Fibroblast of skin of scalp (primary cell): ENCODE results near the gene CACNG4.
A peak's percentile ranks its signal among the peaks of the same experiment; 100 is the strongest.

Source experiments
- DNase-seq: peaks from one replicate; pipeline ENCODE4 v3.0.0-alpha.2; 2013

CACNG4 gene

GRCh38 chr17:66985338-66986237, 21.1 kb downstream of the CACNG4 start:
- DNase-seq, result no peak

DNA sequence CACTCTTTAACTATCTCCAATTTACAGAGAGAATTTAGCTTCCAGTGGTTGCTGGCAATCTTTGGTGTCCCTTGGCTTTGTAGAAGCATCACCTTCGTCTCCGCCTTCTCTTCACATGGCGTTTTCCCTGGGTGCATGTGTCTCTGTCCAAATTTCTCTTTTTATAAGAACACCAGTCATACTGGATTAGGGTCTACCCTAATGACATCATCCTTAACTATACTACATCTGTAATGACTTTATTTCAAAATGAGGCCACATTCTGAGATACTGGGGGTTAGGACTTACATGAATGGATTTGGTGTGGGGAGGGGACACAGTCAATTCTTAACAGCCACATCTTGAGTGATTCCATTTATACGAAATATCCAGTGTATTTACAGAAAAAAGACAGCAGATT, 22.2 kb downstream of the CACNG4 start:
- DNase-seq, result no peak

DNA sequence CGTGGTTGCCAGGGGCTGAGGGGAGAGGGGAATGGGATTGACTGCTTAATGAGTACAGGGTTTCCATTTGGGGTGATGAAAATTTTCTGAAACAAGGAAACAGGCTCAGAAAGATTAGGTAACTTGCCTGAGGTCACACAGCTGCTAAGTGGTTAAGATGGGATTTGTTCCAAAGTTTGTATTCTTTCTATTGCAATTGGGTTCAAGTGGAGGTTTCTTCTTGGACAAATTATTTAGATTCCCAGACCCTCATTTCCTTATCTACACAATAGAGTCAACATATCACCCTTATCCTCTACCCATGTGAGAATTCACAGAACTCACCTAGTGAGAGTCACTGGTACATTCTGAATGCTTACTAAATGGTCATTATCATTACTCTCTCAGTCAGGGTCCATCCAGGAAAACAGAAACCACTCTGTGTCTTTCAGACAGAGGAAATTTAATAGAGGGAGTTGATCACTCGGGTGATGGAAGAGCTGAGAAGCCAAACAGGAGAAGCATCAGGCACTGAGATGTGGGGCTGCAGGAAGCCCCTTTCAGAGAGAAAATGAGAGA, 22.6 kb downstream of the CACNG4 start:
- no peak for DNase-seq

DNA sequence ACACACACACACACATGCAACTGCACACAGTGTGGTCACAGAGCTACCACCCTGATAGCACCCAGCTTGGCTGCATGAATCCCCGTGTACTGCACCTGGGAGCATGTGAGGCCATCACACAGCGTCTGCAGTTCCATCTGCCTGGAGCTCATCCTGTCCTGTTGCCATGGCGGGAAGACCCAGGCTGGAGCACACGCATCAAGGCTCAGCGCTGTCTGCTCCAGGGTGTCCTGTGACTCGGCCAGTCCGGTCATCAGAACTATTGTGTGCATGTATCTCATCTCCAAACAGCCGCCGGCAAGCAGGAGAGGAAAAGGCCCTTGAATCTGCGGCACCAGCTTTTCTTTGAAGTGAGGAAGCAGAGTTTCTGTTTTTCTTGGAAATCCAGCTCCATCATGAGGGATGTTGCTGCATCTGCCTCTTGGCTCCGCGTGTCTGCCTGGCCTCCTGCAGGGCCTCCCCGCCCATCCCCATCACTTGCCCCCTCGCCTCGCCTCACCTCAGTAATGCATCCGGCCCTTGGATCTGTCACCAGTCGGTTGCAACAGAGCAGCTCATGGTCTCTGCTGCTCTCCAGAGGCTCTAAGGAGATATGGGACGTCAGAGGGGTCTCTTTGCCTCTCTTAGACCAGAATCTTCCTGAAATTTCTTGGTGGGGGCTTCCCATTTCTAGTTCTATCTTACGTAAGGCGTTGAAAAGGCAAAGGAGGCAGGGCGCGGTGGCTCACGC, 23.7 kb downstream of the CACNG4 start:
- DNase-seq, result no peak

- DNase-seq, result no peak
Observed at GRCh38 chr17:66989076-66989475, 24.6 kb downstream of the CACNG4 start.

GRCh38 chr17:66989579-66989978, 25.1 kb downstream of the CACNG4 start:
- no peak for DNase-seq

DNA sequence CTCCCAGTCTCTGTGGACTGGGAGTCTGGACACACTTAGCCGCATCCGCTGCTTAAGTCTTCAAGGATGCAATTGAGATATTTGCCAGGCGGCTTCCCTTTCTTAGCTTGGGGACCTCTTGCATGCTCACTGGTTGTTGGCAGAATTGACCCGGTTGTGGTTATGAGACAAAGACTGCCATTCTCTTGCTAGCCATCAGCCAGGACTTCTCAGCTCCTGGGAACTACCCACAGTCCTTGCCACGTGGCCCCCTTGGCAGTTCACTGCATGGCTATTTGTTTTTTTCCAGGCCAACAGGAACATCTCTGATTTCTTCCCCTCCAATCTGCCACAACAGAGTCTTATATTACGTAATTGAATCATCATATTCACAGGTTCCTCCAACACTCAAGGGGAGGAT, 25.5 kb downstream of the CACNG4 start:
- DNase-seq, result no peak

DNA sequence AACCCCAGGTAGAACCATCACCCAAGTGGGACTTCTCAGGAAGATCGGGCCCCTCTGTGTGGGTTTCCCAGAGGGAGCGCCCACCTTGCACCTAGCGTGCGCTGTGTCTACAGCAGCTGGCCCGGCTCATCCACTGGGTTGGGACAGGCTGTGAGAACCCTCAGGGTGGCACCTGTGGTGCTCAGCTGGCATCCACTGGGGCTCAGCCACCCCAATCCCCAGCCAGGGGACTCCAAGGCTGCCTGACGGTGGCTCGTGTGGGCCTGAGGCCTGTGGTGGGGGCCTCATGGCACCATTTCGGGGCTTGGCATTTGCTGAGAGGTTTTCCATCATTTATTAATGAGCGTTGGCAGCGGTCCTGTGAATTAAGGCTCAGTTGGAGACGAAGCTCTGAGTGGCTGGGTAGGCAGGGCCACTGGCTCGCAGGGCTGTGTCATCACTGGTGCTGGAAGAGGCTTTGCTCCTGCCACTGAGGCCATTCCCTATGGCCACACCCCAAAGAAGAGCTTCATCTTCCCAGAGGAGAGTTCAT, 28.5 kb downstream of the CACNG4 start:
- no peak for DNase-seq

DNA sequence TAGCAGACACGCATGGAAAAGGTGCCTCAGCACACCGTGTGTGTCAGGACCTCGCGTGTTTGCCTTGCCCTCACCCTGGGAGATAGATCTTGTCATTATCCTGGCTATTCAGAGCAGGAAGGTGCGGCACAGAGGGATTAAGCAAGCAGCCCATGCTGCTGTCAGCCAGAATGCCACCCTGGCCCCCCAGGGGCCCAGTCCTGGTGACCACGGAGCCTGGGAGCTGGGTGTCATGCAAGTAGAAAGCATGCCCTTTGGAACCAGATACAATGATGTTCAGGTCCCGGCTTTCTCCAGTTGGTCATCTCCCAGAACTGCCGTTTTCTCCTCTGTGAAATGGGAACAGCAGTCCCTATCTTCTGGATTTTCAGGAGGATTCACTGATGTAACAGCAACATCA, 29.9 kb downstream of the CACNG4 start:
- no peak for DNase-seq

DNA sequence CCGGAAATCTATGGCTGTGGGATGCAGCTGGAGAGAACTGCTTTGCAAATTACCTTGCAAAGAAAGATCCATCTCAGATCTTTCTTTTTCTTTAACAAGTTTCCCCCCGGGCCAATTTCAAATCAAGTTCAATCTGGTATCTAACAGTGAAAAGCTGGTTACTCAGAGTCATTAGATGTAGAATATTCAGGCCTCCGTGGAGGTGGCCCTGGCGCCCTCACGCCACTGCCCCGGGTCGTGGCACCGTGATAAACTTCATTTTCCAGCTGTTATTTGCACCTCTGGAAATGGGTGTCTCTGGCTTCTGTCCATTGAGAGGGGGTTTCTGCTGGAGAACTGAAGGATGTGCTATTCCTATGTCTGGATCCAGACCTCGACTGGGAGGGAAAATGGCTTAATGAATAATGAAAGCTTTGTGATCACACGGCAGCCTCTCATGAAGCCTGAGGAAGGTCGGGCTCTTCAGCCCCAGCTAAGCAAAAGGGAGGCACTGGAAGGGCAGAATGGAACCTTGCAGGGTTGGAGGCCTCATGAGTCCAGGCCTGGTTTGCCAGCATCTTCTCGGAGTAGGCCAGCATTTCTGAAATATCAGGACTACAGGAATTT, 30.5 kb downstream of the CACNG4 start:
- DNase-seq, result no peak

DNA sequence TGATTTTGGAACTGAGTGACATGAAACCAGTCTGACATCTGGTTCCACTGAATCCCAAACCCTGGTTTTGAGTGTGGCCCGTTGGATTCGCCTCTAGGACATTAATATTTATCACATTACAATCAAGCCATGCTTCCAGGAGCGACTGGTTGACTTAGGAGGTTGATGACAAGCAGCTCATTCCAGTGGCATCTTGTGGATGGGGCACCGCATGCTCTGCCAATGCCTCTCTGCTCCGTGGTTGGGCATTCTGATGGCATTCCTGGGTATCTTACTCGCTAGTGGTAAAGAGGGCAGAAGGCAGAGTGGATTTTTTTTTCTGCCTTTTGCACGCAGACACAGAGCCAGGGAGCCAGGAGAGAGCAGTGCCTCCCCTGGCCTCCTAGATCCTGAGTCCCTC, 31.4 kb downstream of the CACNG4 start:
- peak; percentile 11 for DNase-seq

GRCh38 chr17:66996926-66997325, 32.4 kb downstream of the CACNG4 start:
- DNase-seq, result no peak

DNA sequence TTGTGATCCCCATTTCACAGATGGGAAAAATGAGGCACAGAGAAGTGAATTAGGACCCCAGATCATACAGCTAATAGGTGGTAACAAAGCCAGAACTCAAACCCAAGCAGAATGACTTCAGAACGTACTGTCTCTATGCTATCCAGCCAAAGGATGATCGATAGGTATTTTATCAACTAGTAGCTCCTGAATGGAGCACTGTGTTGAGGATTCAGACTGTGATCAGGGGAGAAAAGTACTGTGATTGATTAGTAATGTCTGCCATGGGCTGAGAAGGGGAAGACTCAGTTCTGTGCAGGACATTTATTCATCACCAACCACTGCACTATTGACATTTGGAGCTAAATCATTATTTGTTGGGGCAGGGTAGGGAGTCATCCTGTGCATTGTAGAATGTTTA, 38.7 kb downstream of the CACNG4 start:
- no peak for DNase-seq

- no peak for DNase-seq
Observed at GRCh38 chr17:67004181-67004580, 39.7 kb downstream of the CACNG4 start.

- no peak for DNase-seq
Observed at GRCh38 chr17:67007266-67007665, 42.8 kb downstream of the CACNG4 start.

DNA sequence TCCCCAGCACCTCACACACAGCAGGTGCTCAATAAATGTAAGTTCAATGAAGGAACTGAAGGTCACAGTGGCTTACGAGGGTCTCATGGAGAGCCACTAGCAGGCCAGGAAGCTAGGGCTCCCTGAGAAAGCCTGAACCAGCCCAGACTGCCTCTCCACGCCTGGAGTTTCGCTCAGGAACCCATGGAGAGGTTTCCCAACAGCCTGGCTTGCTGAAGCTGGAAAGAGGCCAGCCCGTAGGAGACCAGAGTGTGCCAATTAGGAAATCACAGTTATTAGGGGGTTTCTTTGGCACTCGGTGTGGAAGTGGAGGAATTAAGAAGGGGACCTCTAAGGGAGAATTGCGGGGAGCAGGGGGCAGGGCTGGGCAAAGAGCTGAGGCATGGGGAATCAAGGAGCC, 43.6 kb downstream of the CACNG4 start:
- no peak for DNase-seq

DNA sequence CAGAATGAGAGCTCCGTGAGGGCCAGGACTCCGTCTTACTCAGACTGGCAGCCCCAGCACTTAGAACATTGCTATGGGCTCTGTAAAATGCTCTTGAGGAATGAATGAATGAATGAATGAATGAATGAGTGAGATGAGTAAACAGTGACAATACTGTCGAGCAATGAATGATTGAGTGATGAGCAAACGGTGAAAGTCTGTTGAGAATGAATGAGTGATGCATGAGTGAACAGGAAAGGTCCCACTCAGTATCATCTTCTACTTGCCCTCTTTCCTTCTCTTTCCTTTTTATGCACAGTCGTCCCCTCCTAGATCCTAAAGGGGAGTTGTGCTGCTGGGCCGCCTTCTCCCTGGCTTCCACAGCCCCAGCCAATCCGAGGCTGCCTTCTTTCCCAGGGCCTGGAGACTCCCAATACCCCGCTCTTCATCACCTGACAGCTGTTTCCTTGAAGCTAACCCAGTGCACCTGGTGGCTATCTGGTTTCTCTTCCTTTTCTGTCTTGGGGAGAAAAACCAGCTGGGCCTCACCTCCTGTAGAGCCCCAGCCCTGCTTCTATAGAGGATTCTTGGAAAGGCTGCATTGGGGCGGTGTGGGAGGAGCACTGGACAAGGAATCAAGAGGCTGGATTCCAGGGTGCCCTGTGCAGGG, 47.1 kb downstream of the CACNG4 start:
- DNase-seq, result no peak

- DNase-seq, result no peak
Observed at GRCh38 chr17:67013891-67014290, 49.4 kb downstream of the CACNG4 start.

DNA sequence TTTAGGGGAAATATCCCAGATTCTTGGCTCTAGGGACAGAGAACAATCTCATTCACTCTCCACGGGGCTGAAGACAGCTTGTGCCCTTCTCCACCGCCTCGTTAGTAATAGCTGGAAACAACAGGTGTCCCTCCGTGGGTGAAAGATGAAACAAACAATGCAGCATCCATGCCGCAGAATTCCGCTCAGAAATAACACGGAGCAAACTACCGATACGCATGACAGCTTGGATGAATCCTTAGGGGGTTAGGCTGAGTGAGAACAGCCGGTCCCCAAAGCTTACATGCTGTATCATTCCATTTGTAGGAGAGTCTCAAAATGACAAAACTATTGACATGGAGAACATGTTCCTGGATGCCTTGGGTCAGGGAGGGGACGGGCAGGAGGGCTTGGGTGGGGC, 50.5 kb downstream of the CACNG4 start:
- no peak for DNase-seq

GRCh38 chr17:67016039-67016762, 51.7 kb downstream of the CACNG4 start:
- no peak for DNase-seq

DNA sequence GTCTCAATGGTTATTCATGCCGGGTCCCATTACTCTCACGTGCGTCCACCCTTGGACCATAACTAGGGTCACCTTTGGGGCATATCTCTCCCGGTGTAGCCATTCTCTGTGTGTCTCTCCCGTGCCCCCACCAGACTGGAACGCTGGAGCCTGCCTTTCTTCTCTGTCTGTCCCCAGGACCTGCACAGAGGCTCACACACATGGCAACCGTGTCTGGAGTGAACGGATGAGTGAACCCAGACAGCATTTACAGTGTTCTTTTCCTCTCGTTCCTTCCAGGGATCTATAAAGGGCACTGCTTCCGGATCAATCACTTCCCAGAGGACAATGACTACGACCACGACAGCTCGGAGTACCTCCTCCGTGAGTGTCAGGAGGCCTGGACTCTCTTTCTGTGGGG, 53.4 kb downstream of the CACNG4 start:
- no peak for DNase-seq
